ENCODE measurements around the gene SMIM8. TPM values are rescaled to one million over a fixed set of nuclear protein-coding genes. Genes with fewer than 3 reads are reported as not detected.
"Not testable (repeated sequence)": the region's sequence is repeated elsewhere in the genome, so short reads cannot be mapped to it uniquely, and the experiment has no call there.

Gene SMIM8
- total RNA-seq, 2 donors from 2014 or later, result 11.6 to 13.3 TPM

DNA sequence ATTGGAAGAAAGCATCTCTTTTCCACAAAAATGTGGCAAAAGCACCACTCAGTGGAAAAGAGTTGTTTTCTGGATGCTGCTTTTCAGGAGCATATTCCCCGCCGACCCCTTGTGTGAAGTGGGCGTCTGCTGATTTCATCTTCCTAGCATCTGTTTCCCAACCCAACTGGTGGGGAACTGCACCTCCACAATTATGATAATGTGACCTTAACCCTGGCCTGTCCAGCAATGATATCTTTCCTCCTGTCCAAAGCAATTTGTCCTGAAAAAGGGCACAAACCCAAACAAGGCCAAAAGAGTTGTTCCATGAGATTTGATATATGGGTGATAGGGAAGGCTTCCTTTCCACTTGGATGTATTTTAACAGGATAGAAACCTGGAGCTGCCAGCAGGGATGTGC lies 7.3 kb upstream of the SMIM8 start:
- Histone ChIP-seq H3K4me3 (ENCODE audit: low read length) (no peak overlapping the region), H3K9me3 (ENCODE audit: control insufficient read depth, low read length) (no peaks in the 10 kb centered on the region), H3K27me3 (ENCODE audit: control insufficient read depth, insufficient read depth, low read length, poor library complexity, severe bottlenecking) (no peaks in the 10 kb centered on the region), H3K9ac (ENCODE audit: extremely low read depth, low read length, poor library complexity, severe bottlenecking) (no peak overlapping the region), H3K4me1 (ENCODE audit: control insufficient read depth, insufficient read depth, low read length) (peaks cover 18% of the 10 kb centered on the region), H3K36me3 (ENCODE audit: control insufficient read depth, insufficient read depth, low read length) (no peaks in the 10 kb centered on the region), H3K27ac (ENCODE audit: low read depth, low read length) (no peak overlapping the region)
- Mint-ChIP-seq H3K9me3 (no peaks in the 10 kb centered on the region), H3K27ac (no peak overlapping the region), H3K4me1 (peaks cover 19% of the 10 kb centered on the region), H3K4me3 (no peak overlapping the region), H3K27me3 (ENCODE audit: insufficient read depth) (no peaks in the 10 kb centered on the region), H3K36me3 (ENCODE audit: low read depth) (peaks cover 3% of the 10 kb centered on the region)
- 92 to 93% methylated on average over 3 of the region's 3 CpGs for WGBS, 2 experiments (ENCODE audit: insufficient coverage in 1 of 2, insufficient read length in 1 of 2)
- TF ChIP-seq, protein P1, sequence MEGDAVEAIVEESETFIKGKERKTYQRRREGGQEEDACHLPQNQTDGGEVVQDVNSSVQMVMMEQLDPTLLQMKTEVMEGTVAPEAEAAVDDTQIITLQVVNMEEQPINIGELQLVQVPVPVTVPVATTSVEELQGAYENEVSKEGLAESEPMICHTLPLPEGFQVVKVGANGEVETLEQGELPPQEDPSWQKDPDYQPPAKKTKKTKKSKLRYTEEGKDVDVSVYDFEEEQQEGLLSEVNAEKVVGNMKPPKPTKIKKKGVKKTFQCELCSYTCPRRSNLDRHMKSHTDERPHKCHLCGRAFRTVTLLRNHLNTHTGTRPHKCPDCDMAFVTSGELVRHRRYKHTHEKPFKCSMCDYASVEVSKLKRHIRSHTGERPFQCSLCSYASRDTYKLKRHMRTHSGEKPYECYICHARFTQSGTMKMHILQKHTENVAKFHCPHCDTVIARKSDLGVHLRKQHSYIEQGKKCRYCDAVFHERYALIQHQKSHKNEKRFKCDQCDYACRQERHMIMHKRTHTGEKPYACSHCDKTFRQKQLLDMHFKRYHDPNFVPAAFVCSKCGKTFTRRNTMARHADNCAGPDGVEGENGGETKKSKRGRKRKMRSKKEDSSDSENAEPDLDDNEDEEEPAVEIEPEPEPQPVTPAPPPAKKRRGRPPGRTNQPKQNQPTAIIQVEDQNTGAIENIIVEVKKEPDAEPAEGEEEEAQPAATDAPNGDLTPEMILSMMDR (conservative IDR thresholded peaks at IDR 0.05), result no peak
- no peak for DNase-seq

DNA sequence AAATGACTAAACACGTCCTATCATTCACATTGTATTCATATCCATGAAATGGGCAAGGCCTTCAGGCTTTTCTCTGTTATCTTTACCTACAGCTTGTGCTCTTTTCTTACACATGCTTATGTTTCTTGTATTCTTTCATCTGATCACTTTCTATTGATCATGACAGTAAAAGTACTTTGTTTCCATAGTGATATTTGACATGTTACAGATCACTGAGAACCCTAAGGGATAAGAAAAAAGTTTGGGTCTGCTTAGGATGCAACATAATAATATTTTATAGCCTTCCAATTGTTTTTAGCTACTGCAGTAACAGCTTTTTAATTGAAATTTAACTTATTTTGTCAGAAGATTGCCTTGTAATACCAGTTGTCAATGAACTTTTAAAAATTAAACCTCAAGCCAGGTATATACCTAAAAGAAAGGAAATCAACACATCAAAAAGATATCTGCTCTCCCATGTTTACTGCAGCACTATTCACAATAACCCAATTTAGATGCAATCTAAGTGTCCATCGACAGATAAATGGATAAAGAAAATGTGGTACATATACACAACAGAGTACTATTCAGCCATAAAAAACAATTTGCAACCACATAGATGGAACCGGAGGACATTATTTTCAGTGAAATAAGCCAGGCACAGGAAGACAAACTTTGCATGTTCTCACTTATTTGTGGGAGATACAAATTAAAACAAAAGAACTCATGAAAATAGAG lies 3.0 kb upstream of the SMIM8 start:
- H3K9me3 Mint-ChIP-seq, result peaks cover 14% of the 10 kb centered on the region
- peaks cover 2% of the 10 kb centered on the region for H3K4me1 ChIP-seq (ENCODE audit: control insufficient read depth, insufficient read depth, low read length)
- 91% methylated on average over 3 of the region's 3 CpGs; no CpG with 5 or more reads in 1 of the 2 experiments for WGBS, 2 experiments (ENCODE audit: insufficient coverage in 1 of 2, insufficient read length in 1 of 2)

DNA sequence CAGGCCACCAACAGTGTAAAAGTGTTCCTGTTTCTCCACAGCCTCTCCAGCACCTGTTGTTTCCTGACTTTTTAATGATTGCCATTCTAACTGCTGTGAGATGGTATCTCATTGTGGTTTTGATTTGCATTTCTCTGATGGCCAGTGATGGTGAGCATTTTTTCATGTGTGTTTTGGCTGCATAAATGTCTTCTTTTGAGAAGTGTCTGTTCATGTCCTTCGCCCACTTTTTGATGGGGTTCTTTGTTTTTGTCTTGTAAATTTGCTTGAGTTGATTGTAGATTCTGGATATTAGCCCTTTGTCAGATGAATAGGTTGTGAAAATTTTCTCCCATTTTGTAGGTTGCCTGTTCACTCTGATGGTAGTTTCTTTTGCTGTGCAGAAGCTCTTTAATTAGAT lies 1.5 kb downstream of the SMIM8 start:
- Mint-ChIP-seq H3K36me3 (ENCODE audit: low read depth) (peaks cover 23% of the 10 kb centered on the region), H3K9me3 (peaks cover 29% of the 10 kb centered on the region), H3K4me3 (peak overlapping the region; percentile 98)
- 95% methylated on average over 1 of the region's 1 CpG; no CpG with 5 or more reads in 1 of the 2 experiments for WGBS, 2 experiments (ENCODE audit: insufficient coverage in 1 of 2, insufficient read length in 1 of 2)
- DNase-seq; H3K4me1 ChIP-seq (ENCODE audit: control insufficient read depth, insufficient read depth, low read length); H3K36me3 ChIP-seq (ENCODE audit: control insufficient read depth, insufficient read depth, low read length); H3K9ac ChIP-seq (ENCODE audit: extremely low read depth, low read length, poor library complexity, severe bottlenecking); H3K27ac ChIP-seq (ENCODE audit: low read depth, low read length); H3K27me3 ChIP-seq (ENCODE audit: control insufficient read depth, insufficient read depth, low read length, poor library complexity, severe bottlenecking); H3K27ac Mint-ChIP-seq; H3K4me1 Mint-ChIP-seq; H3K4me3 ChIP-seq (ENCODE audit: low read length); H3K27me3 Mint-ChIP-seq (ENCODE audit: insufficient read depth); H3K9me3 ChIP-seq (ENCODE audit: control insufficient read depth, low read length): not testable (repeated sequence)

More for the DNA sequence above, 3.0 kb upstream of the SMIM8 start:
- H3K4me3 ChIP-seq (ENCODE audit: low read length), result no peak overlapping the region
- no peaks in the 10 kb centered on the region for H3K27me3 ChIP-seq (ENCODE audit: control insufficient read depth, insufficient read depth, low read length, poor library complexity, severe bottlenecking)
- no peak overlapping the region for H3K27ac Mint-ChIP-seq
- no peak overlapping the region for H3K9ac ChIP-seq (ENCODE audit: extremely low read depth, low read length, poor library complexity, severe bottlenecking)
- TF ChIP-seq, protein P1 (conservative IDR thresholded peaks at IDR 0.05), result no peak
- H3K27me3 Mint-ChIP-seq (ENCODE audit: insufficient read depth), result no peaks in the 10 kb centered on the region
- no peak overlapping the region for H3K4me3 Mint-ChIP-seq
- DNase-seq, result no peak
- H3K9me3 ChIP-seq (ENCODE audit: control insufficient read depth, low read length), result no peaks in the 10 kb centered on the region
- H3K27ac ChIP-seq (ENCODE audit: low read depth, low read length), result no peak overlapping the region
- H3K36me3 Mint-ChIP-seq (ENCODE audit: low read depth), result peaks cover 8% of the 10 kb centered on the region
- no peaks in the 10 kb centered on the region for H3K36me3 ChIP-seq (ENCODE audit: control insufficient read depth, insufficient read depth, low read length)
- H3K4me1 Mint-ChIP-seq, result peaks cover 4% of the 10 kb centered on the region

DNA sequence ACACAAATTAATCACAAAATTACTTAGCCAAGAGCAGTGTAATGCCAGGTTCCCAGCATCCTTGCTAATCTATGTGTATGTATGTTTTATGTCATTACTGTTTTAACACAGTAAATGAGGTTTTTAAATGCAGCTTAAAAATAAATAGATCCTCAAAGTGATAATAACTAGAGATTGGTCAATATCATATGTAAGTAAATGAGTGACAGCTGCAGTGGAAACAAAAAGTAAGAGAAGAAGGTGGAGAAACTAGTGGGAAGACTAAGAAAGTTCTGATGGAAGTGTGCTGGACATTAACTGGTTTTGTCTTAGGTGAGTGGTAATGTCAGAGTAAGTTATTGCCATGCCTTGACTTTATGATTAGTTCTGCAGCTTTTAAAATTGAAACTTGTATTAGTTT lies 8.6 kb downstream of the SMIM8 start:
- Histone ChIP-seq H3K4me3 (ENCODE audit: low read length) (no peak overlapping the region), H3K36me3 (ENCODE audit: control insufficient read depth, insufficient read depth, low read length) (no peaks in the 10 kb centered on the region), H3K27me3 (ENCODE audit: control insufficient read depth, insufficient read depth, low read length, poor library complexity, severe bottlenecking) (no peaks in the 10 kb centered on the region), H3K9me3 (ENCODE audit: control insufficient read depth, low read length) (no peaks in the 10 kb centered on the region), H3K4me1 (ENCODE audit: control insufficient read depth, insufficient read depth, low read length) (peaks cover 6% of the 10 kb centered on the region), H3K9ac (ENCODE audit: extremely low read depth, low read length, poor library complexity, severe bottlenecking) (no peak overlapping the region), H3K27ac (ENCODE audit: low read depth, low read length) (no peak overlapping the region)
- H3K27me3 Mint-ChIP-seq (ENCODE audit: insufficient read depth), result no peaks in the 10 kb centered on the region
- H3K36me3 Mint-ChIP-seq (ENCODE audit: low read depth), result peaks cover 13% of the 10 kb centered on the region
- H3K4me1 Mint-ChIP-seq, result peaks cover 21% of the 10 kb centered on the region
- TF ChIP-seq, protein P1 (conservative IDR thresholded peaks at IDR 0.05), result no peak
- H3K4me3 Mint-ChIP-seq, result no peak overlapping the region
- peaks cover 14% of the 10 kb centered on the region for H3K9me3 Mint-ChIP-seq
- H3K27ac Mint-ChIP-seq, result no peak overlapping the region
- DNase-seq, result no peak
